CD14-positive monocyte (primary cell): ENCODE results near the gene IL1F10. TPM values are rescaled to one million over a fixed set of nuclear protein-coding genes. Genes with fewer than 3 reads are reported as not detected.

Source experiments
- DNase-seq, 3 donors: peaks; one replicate each; pipeline ENCODE4 v3.0.0-alpha.2; 2011 to 2022
- H2AFZ ChIP-seq: 2 replicates; pipeline ENCODE4 v1.6.0; 2012; ENCODE audit warnings: mild to moderate bottlenecking, low read depth, low read length, inconsistent platforms; ENCODE audit not compliant: insufficient read depth, poor library complexity, severe bottlenecking
- H3K27ac ChIP-seq, 2 donors: 1 replicate in 1 of 2; 2 replicates in 1 of 2; pipeline ENCODE4 v1.5.1; 2012 to 2013; ENCODE audit warnings: low read length in 2 of 2, control low read depth in 1 of 2, inconsistent platforms in 1 of 2, low read depth in 1 of 2, mild to moderate bottlenecking in 1 of 2
- H3K27me3 ChIP-seq, 2 donors: one replicate each; pipeline versions ENCODE4 v1.6.0 to v1.6.1; 2011 to 2013; ENCODE audit warnings: low read length in 2 of 2; ENCODE audit not compliant: control insufficient read depth in 2 of 2, insufficient read depth in 2 of 2
- H3K36me3 ChIP-seq, 2 donors: replicated peaks in 1 of 2; 1 replicate in 1 of 2; 2 replicates in 1 of 2; pipeline versions ENCODE4 v1.5.1 to v1.6.1; 2012 to 2013; ENCODE audit warnings: low read length in 2 of 2, control low read depth in 1 of 2, inconsistent platforms in 1 of 2, mild to moderate bottlenecking in 1 of 2; ENCODE audit not compliant: insufficient read depth in 2 of 2, control insufficient read depth in 1 of 2
- H3K4me1 ChIP-seq, 2 donors: 1 replicate in 1 of 2; 2 replicates in 1 of 2; pipeline versions ENCODE4 v1.5.1 to v1.6.1; 2012 to 2013; ENCODE audit warnings: low read length in 2 of 2, control low read depth in 1 of 2, inconsistent platforms in 1 of 2, mild to moderate bottlenecking in 1 of 2, moderate library complexity in 1 of 2; ENCODE audit not compliant: insufficient read depth in 2 of 2, control insufficient read depth in 1 of 2
- H3K4me2 ChIP-seq: replicated peaks from 2 replicates; pipeline ENCODE3; 2012; ENCODE audit warnings: low read length, moderate library complexity, mild to moderate bottlenecking; ENCODE audit not compliant: poor library complexity, severe bottlenecking; ENCODE audit errors: extremely low read depth
- H3K4me3 ChIP-seq, 3 experiments: fragments of 200-600 bp in 1 of 3; sonication (generic) in 1 of 3; replicated peaks in 1 of 3; 1 replicate in 2 of 3; 2 replicates in 1 of 3; pipeline ENCODE4 v1.5.1; 2011 to 2013; ENCODE audit warnings: low read length in 3 of 3, mild to moderate bottlenecking in 3 of 3, control low read depth in 2 of 3, low read depth in 2 of 3, inconsistent platforms in 1 of 3, moderate library complexity in 1 of 3
- H3K79me2 ChIP-seq: 2 replicates; pipeline ENCODE4 v1.6.0; 2012; ENCODE audit warnings: mild to moderate bottlenecking, control low read depth, inconsistent platforms, low read length, moderate library complexity; ENCODE audit not compliant: insufficient read depth
- H3K9ac ChIP-seq: 2 replicates; pipeline ENCODE4 v1.6.0; 2017; ENCODE audit warnings: low read length, mild to moderate bottlenecking; ENCODE audit not compliant: insufficient read depth, poor library complexity, severe bottlenecking
- H3K9me3 ChIP-seq, 2 donors: replicated peaks in 1 of 2; 1 replicate in 1 of 2; 2 replicates in 1 of 2; pipeline versions ENCODE4 v1.5.1 to v1.6.1; 2012 to 2013; ENCODE audit warnings: low read length in 2 of 2, control low read depth in 1 of 2; ENCODE audit not compliant: control insufficient read depth in 1 of 2, insufficient read depth in 1 of 2
- H4K20me1 ChIP-seq: 2 replicates; pipeline ENCODE4 v1.6.0; 2012; ENCODE audit warnings: mild to moderate bottlenecking, low read length, control low read depth, moderate library complexity; ENCODE audit not compliant: insufficient read depth
- H3K27ac Mint-ChIP-seq, 7 donors: one replicate each; pipeline ENCODE4 v1.8.0; 2020; ENCODE audit warnings: mild to moderate bottlenecking in 7 of 7, mixed read lengths in 7 of 7, moderate library complexity in 6 of 7, inconsistent platforms in 2 of 7
- H3K27me3 Mint-ChIP-seq, 3 donors: one replicate each; pipeline ENCODE4 v1.8.0; 2021 to 2022; ENCODE audit warnings: low read depth in 3 of 3, mild to moderate bottlenecking in 3 of 3, mixed read lengths in 3 of 3, moderate library complexity in 3 of 3, inconsistent platforms in 1 of 3
- H3K36me3 Mint-ChIP-seq, 2 donors: one replicate each; pipeline ENCODE4 v1.8.0; 2020; ENCODE audit warnings: mixed read lengths in 2 of 2, inconsistent platforms in 1 of 2, mild to moderate bottlenecking in 1 of 2
- H3K4me1 Mint-ChIP-seq: one replicate; pipeline ENCODE4 v1.8.0; 2020; ENCODE audit warnings: mild to moderate bottlenecking, mixed read lengths
- H3K4me3 Mint-ChIP-seq, 2 donors: one replicate each; pipeline ENCODE4 v1.8.0; 2020; ENCODE audit warnings: mild to moderate bottlenecking in 2 of 2, mixed read lengths in 2 of 2, moderate library complexity in 1 of 2
- H3K9me3 Mint-ChIP-seq, 7 donors: one replicate each; pipeline ENCODE4 v1.8.0; 2020 to 2022; ENCODE audit warnings: mixed read lengths in 7 of 7, mild to moderate bottlenecking in 6 of 7, moderate library complexity in 6 of 7, inconsistent platforms in 2 of 7
- WGBS: methylation state at CpG from one replicate; pipeline ENCODE4 v1.1.5; 2013; ENCODE audit warnings: missing lambda C conversion rate; ENCODE audit not compliant: insufficient coverage; 5-methylcytosine and 5-hydroxymethylcytosine counted together
- intact Hi-C, 2 donors: fragments of 100-400 bp; cut with micrococcal nuclease; formaldehyde crosslinking; loops; one replicate each; pipeline versions ENCODE4 v1.15.0 to v1.15.1; 2023
- polyA plus RNA-seq, 3 donors: library from polyadenylated mRNA; depleted of rRNA in 1 of 3; unstranded in 2 of 3; stranded (reverse) in 1 of 3; fragments of 300-500 nt in 2 of 3; fragments of >200 nt in 1 of 3; fragmentation: Illumina TruSeq in 2 of 3; gene quantifications; 1 replicate in 2 of 3; 2 replicates in 1 of 3; pipeline ENCODE4 v1.2.3, GENCODE V29; 2012 to 2021
- TF ChIP-seq, protein P1 (sequence below): fragments of 200-600 bp; IDR thresholded peaks from one replicate; pipeline ENCODE4 v1.8.0; 2022; ENCODE audit warnings: antibody characterized with exemption, mild to moderate bottlenecking

Gene IL1F10
- polyA plus RNA-seq, 3 donors, result not detected

DNA sequence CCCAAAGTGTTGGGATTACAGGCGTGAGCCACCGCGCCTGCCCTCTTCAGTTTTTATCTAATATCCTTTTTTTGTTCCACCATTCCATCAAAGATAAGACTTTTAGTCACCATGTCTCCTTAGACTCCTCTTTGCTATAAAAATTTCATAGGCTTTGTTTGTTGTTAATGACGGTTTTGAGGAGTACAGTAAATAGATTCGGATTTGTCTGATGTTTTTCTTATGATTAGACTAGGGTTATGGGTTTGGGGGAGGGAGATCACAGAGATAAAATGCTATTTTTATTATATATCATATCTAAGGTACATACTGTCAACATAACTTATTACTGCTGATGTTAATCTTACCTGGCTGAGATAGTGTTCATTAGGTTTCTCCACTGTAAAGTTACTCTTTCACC lies 21.3 kb upstream of the IL1F10 start:
- no peaks in the 10 kb centered on the region for H4K20me1 ChIP-seq
- H3K4me3 ChIP-seq, result no peak overlapping the region
- Mint-ChIP-seq H3K27ac (no peak overlapping the region), H3K9me3 (peaks cover 11 to 23% (median 17%) of the 10 kb centered on the region in 7 donors), H3K4me1 (no peaks in the 10 kb centered on the region), H3K27me3 (peaks cover 6 to 11% (median 9%) of the 10 kb centered on the region in 3 donors), H3K4me3 (no peak overlapping the region), H3K36me3 (no peaks in the 10 kb centered on the region)
- H3K79me2 ChIP-seq, result no peaks in the 10 kb centered on the region
- no peak overlapping the region for H2AFZ ChIP-seq
- intact Hi-C loops, result no loop called here
- no peak overlapping the region for H3K9ac ChIP-seq
- H3K4me1 ChIP-seq, result no peaks in the 10 kb centered on the region
- H3K9me3 ChIP-seq, result peaks cover 0 to 10% of the 10 kb centered on the region in 2 donors
- no peak overlapping the region for H3K27ac ChIP-seq
- DNase-seq, result no peak
- no peak overlapping the region for H3K4me2 ChIP-seq
- TF ChIP-seq, protein P1, sequence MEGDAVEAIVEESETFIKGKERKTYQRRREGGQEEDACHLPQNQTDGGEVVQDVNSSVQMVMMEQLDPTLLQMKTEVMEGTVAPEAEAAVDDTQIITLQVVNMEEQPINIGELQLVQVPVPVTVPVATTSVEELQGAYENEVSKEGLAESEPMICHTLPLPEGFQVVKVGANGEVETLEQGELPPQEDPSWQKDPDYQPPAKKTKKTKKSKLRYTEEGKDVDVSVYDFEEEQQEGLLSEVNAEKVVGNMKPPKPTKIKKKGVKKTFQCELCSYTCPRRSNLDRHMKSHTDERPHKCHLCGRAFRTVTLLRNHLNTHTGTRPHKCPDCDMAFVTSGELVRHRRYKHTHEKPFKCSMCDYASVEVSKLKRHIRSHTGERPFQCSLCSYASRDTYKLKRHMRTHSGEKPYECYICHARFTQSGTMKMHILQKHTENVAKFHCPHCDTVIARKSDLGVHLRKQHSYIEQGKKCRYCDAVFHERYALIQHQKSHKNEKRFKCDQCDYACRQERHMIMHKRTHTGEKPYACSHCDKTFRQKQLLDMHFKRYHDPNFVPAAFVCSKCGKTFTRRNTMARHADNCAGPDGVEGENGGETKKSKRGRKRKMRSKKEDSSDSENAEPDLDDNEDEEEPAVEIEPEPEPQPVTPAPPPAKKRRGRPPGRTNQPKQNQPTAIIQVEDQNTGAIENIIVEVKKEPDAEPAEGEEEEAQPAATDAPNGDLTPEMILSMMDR, result no peak
- no peaks in the 10 kb centered on the region for H3K36me3 ChIP-seq
- no CpG with 5 or more reads among the region's 5 CpGs for WGBS
- H3K27me3 ChIP-seq, result peaks cover 0 to 3% of the 10 kb centered on the region in 2 donors

DNA sequence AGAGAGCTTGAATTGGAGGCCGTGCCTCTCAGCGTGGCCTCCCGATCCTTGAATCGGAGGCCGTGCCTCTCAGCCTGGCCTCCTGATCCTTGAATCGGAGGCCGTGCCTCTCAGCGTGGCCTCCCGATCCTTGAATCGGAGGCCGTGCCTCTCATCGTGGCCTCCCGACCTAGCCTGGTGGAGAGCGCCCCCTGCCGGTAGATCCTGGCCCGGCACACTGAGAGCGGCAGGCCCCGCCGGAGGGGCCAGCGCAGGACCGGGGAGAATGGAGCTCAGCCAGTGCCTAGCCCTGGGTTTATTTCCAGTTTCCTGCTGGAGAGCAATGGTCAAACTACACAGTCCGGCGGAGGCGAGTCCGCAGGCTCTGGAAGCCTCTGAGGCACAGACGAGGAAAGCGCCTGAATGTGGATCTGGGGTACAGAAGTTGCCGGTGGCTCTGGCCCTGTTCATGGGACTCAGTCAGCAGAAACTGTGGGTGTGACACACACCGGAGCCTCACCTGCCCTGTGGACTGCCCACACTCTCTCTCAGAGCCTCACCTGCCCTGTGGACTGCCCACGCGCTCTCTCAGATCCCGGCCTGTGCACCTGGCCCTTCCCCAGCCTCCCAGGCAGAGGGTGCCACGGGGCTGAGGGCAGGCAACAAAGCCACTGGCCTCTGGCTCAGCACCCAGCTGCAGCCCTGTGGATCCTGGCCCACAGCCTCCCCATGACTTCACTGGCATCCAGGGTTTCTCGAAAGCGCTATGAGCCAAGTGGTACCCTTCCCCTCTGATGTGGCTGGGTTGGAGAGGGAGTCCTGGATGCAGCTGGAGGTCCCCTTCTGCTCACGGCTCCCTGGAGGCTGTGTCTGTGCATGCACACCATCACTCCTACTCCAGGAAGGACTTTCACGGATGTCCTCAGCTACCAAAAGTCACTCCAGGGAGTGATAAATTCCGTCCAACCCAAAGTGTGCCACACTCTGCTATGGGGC lies 16.6 kb upstream of the IL1F10 start:
- Mint-ChIP-seq H3K36me3 (no peaks in the 10 kb centered on the region), H3K4me1 (no peaks in the 10 kb centered on the region), H3K9me3 (peaks cover 22 to 42% (median 32%) of the 10 kb centered on the region in 7 donors), H3K4me3 (no peak overlapping the region), H3K27me3 (peaks cover 5 to 7% (median 5%) of the 10 kb centered on the region in 3 donors), H3K27ac (no peak overlapping the region)
- no peak overlapping the region for H3K4me2 ChIP-seq
- no peaks in the 10 kb centered on the region for H4K20me1 ChIP-seq
- TF ChIP-seq, protein P1, result no peak
- DNase-seq, result no peak
- no peak overlapping the region for H2AFZ ChIP-seq
- intact Hi-C loops, result no loop called here
- H3K4me1 ChIP-seq, result no peaks in the 10 kb centered on the region
- H3K36me3 ChIP-seq, result no peaks in the 10 kb centered on the region
- H3K9me3 ChIP-seq, result peaks cover 0 to 18% of the 10 kb centered on the region in 2 donors
- no peak overlapping the region for H3K9ac ChIP-seq
- no peaks in the 10 kb centered on the region for H3K79me2 ChIP-seq
- no peak overlapping the region for H3K4me3 ChIP-seq
- H3K27ac ChIP-seq, result no peak overlapping the region
- 92% methylated on average over 35 of the region's 38 CpGs for WGBS
- peaks cover 0 to 3% of the 10 kb centered on the region in 2 donors for H3K27me3 ChIP-seq
